Prostate gland (tissue), 2 donors: ENCODE results near the gene LIN37.

Source experiments
- CTCF ChIP-seq, 4 experiments: fragments of 200-600 bp in 2 of 4; fragments of 450-650 bp in 2 of 4; sonication (generic) in 2 of 4; IDR thresholded peaks; 1 replicate in 3 of 4; 2 replicates in 1 of 4; pipeline ENCODE4 v1.5.1; 2016 to 2019; ENCODE audit warnings: antibody characterized with exemption in 4 of 4, mild to moderate bottlenecking in 2 of 4, moderate library complexity in 2 of 4
- POLR2A ChIP-seq: fragments of 450-650 bp; IDR thresholded peaks from one replicate; pipeline ENCODE4 v1.6.1; 2016; ENCODE audit warnings: antibody characterized with exemption, mild to moderate bottlenecking
- POLR2AphosphoS5 ChIP-seq: sonication (generic); formaldehyde crosslinking; IDR thresholded peaks from one replicate; pipeline ENCODE4 v1.6.1; 2017; ENCODE audit warnings: antibody characterized with exemption

GRCh38 chr19:35738887-35739229 lies 9.5 kb upstream of the LIN37 start:
- TF ChIP-seq POLR2A = no peak
- no peak for TF ChIP-seq CTCF (IDR thresholded peaks at IDR 0.05)
- no peak for TF ChIP-seq POLR2AphosphoS5
